ENCODE measurements around the gene SLC6A18. TPM values are rescaled to one million over a fixed set of nuclear protein-coding genes. Genes with fewer than 3 reads are reported as not detected.

The SLC6A18 gene
- total and polyA plus RNA-seq, 9 of the 15 experiments (the other 6 are each of a cell fraction or from before 2014, with no cell fraction given): not detected

- TF ChIP-seq PML (IDR thresholded peaks at IDR 0.05; ENCODE audit: low read length) (no peak), ETS2 (tag; IDR thresholded peaks at IDR 0.05; ENCODE audit: borderline replicate concordance, poor library complexity, severe bottlenecking) (no peak), HOXB6 (CRISPR knock-in tag; IDR thresholded peaks at IDR 0.05; ENCODE audit: borderline replicate concordance) (no peak), ZBTB12 (CRISPR knock-in tag; IDR thresholded peaks at IDR 0.05) (0 out of 2 replicates have a peak, but pooled peaks have one; percentile 15), MCM3 (IDR thresholded peaks at IDR 0.05) (peak; percentile 64; the same call in 1 of the 2 replicates), BCLAF1 (IDR thresholded peaks at IDR 0.05; ENCODE audit: borderline replicate concordance in 1 of 2, control insufficient read depth in 1 of 2, low read depth in 2 of 2, low read length in 1 of 2) (peak in 1 of 2 experiments; percentile 22; a peak in 1 of 4 replicates), HNRNPLL (IDR thresholded peaks at IDR 0.05; ENCODE audit: low read depth, low read length, poor library complexity, severe bottlenecking) (no peak), GATAD2A (IDR thresholded peaks at IDR 0.05) (peak; percentile 20; the same call in 1 of the 2 replicates), ZNF766 (CRISPR knock-in tag; conservative IDR thresholded peaks at IDR 0.05) (peak; percentile 90), ZNF134 (CRISPR knock-in tag; conservative IDR thresholded peaks at IDR 0.05) (no peak), FOXM1 (IDR thresholded peaks at IDR 0.05; ENCODE audit: low read depth) (no peak), FOXM1 (CRISPR knock-in tag; IDR thresholded peaks at IDR 0.05; ENCODE audit: low read depth) (no peak), ZNF175 (CRISPR knock-in tag; IDR thresholded peaks at IDR 0.05; ENCODE audit: low read depth) (peak; percentile 83; the same call in 1 of the 2 replicates), ZMIZ1 (IDR thresholded peaks at IDR 0.05; ENCODE audit: low read depth in 2 of 2, low read length in 2 of 2) (0 out of 4 replicates have a peak, but pooled peaks of 1 of the 2 experiments have one; percentile 19), CCNT2 (IDR thresholded peaks at IDR 0.05; ENCODE audit: borderline replicate concordance, extremely low read depth, insufficient read length, low read depth, low read length) (peak; percentile 20), TFE3 (CRISPR knock-in tag; IDR thresholded peaks at IDR 0.05) (no peak), SLC30A9 (CRISPR knock-in tag; IDR thresholded peaks at IDR 0.05) (no peak)
Measured at GRCh38 chr5:1199649-1200494, 25.3 kb upstream of the SLC6A18 start (continued).

Data from K562 (cell line).